Karpas-422 (cell line): Measurements from ENCODE around the gene ZBTB47. TPM values are rescaled to one million over a fixed set of nuclear protein-coding genes. Genes with fewer than 3 reads are reported as not detected.

Experiments used
- DNase-seq: peaks from one replicate; pipeline ENCODE4 v3.0.0-alpha.2; 2015
- H2AFZ ChIP-seq: fragments of 200-600 bp; sonication (generic); 2 replicates; pipeline ENCODE4 v1.6.1; 2014; ENCODE audit warnings: antibody characterized with exemption, low read length, mixed read lengths
- H3K27ac ChIP-seq: fragments of 200-600 bp; sonication (generic); 2 replicates; pipeline ENCODE4 v1.5.1; 2014; ENCODE audit warnings: mild to moderate bottlenecking, low read length, moderate library complexity
- H3K27me3 ChIP-seq: fragments of 200-600 bp; sonication (generic); 2 replicates; pipeline ENCODE4 v1.6.1; 2014; ENCODE audit warnings: low read length, mixed read lengths
- H3K36me3 ChIP-seq: fragments of 200-600 bp; sonication (generic); 2 replicates; pipeline ENCODE4 v1.6.1; 2014; ENCODE audit warnings: low read length, mixed read lengths; ENCODE audit not compliant: insufficient read depth
- H3K4me1 ChIP-seq: fragments of 200-600 bp; sonication (generic); 2 replicates; pipeline ENCODE4 v1.6.1; 2014; ENCODE audit warnings: mild to moderate bottlenecking, low read length, mixed read lengths
- H3K4me2 ChIP-seq: fragments of 200-600 bp; sonication (generic); 2 replicates; pipeline ENCODE4 v1.6.1; 2014; ENCODE audit warnings: low read length, low read depth, mild to moderate bottlenecking; ENCODE audit not compliant: poor library complexity, severe bottlenecking
- H3K4me3 ChIP-seq: fragments of 200-600 bp; sonication (generic); 2 replicates; pipeline ENCODE4 v1.5.1; 2014; ENCODE audit warnings: mild to moderate bottlenecking, antibody characterized with exemption, low read length, mixed read lengths
- H3K79me2 ChIP-seq: fragments of 200-600 bp; sonication (generic); 2 replicates; pipeline ENCODE4 v1.6.1; 2014; ENCODE audit warnings: mild to moderate bottlenecking, low read length, mixed read lengths
- H3K9ac ChIP-seq: fragments of 200-600 bp; sonication (generic); 2 replicates; pipeline ENCODE4 v1.6.0; 2014; ENCODE audit warnings: low read length
- H3K9me2 ChIP-seq: fragments of 200-600 bp; sonication (generic), shearing (Covaris generic); replicated peaks from 2 replicates; pipeline ENCODE4 v1.6.0; 2014; ENCODE audit warnings: mild to moderate bottlenecking, low read length, moderate library complexity; ENCODE audit not compliant: insufficient read depth
- H3K9me3 ChIP-seq: fragments of 300-700, 200-600 bp; sonication (generic); 2 replicates; pipeline ENCODE4 v1.6.1; 2014; ENCODE audit warnings: low read length, mixed read lengths
- H4K20me1 ChIP-seq: fragments of 200-600 bp; sonication (generic); 2 replicates; pipeline ENCODE4 v1.6.1; 2014; ENCODE audit warnings: mild to moderate bottlenecking, antibody characterized with exemption, low read length, low read depth; ENCODE audit not compliant: insufficient read depth
- total RNA-seq: library from RNA; depleted of rRNA; stranded (reverse); fragments of >200 nt; shearing (Covaris generic); gene quantifications from 2 replicates; pipeline ENCODE4 v1.2.3, GENCODE V29; 2014; ENCODE audit warnings: low replicate concordance

ZBTB47 gene
- total RNA-seq, 1 experiment from 2014 or later, result 0.07 TPM

DNA sequence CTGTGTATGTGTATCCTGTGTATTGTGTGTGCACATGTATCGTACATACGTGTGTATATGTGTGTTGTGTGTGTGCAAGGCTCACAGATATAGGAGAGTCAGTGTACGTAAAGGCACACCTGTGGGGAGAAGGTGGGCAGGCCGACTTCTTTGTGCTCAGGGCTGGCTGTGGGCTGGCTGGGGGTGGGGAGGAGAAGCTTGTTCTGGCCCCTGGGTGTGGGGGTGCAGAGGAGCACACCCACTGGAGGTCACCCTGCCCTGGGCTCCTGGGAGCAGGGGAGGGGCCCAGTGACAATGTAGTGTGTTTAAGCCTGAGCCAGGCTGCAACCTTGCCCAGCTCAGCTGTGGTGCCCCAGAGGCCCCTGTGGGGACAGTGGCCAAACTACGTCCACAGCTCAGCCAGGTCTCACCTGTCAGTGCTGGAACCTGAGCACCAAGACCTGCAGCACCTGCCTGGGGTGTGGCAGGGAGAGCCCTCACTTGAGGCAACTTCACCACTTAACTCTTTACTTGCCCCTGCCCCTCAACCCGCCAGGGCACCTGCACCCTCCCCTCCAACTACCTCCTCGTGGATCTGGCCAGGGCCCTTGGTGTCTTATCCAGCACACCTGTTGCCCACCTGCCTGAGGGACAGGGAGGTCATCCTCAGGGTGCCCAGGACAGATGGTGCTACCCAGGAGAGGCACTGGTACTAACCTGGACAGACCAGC lies 51.7 kb downstream of the ZBTB47 start:
- no peaks in the 10 kb centered on the region for H3K36me3 ChIP-seq
- H3K27ac ChIP-seq, result no peak overlapping the region
- no peaks in the 10 kb centered on the region for H3K27me3 ChIP-seq
- no peaks in the 10 kb centered on the region for H3K9me3 ChIP-seq
- no peak overlapping the region for H2AFZ ChIP-seq
- no peaks in the 10 kb centered on the region for H3K4me1 ChIP-seq
- H3K4me3 ChIP-seq, result no peak overlapping the region
- H4K20me1 ChIP-seq, result 0 out of 2 replicates have a peak, but pooled peaks cover 4% of the 10 kb centered on the region
- no peak overlapping the region for H3K9ac ChIP-seq
- H3K79me2 ChIP-seq, result no peaks in the 10 kb centered on the region
- H3K9me2 ChIP-seq, result no peaks in the 10 kb centered on the region
- no peak for DNase-seq
- H3K4me2 ChIP-seq, result no peak overlapping the region

DNA sequence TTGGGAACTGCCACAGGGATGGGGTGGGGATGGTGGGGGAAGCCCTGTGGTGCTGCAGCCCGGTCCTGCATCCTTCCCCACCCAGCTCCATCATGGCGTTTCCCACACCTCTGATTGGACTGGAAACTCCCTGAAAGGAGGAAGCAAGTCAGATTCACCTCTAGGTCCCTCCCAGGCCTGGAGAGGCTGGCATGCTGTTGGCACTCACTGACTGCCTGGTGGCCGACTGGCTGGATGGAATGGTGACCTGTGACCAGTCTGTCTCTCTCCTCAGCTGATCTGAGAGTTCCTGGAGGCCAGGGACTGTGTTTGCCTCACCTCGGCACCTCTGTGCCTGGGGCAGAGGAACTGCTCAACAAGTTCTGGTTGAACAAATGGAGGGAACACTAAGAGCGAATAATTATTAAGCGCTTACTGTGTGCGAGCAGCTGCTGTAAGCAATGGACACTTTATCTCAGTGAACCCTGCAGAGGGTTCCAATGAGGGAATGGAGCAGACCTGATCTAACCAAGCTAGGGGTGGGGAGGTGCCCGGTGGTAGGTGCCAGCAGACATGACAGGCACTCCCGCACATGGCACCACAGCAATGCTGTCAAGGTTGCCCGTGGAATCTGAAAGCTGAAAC lies 52.6 kb downstream of the ZBTB47 start:
- H3K4me1 ChIP-seq, result no peaks in the 10 kb centered on the region
- no peak overlapping the region for H3K27ac ChIP-seq
- 0 out of 2 replicates have a peak, but pooled peaks cover 4% of the 10 kb centered on the region for H4K20me1 ChIP-seq
- H3K79me2 ChIP-seq, result no peaks in the 10 kb centered on the region
- H3K4me2 ChIP-seq, result no peak overlapping the region
- no peaks in the 10 kb centered on the region for H3K9me2 ChIP-seq
- H3K9me3 ChIP-seq, result no peaks in the 10 kb centered on the region
- no peaks in the 10 kb centered on the region for H3K36me3 ChIP-seq
- H3K4me3 ChIP-seq, result no peak overlapping the region
- no peak overlapping the region for H2AFZ ChIP-seq
- no peaks in the 10 kb centered on the region for H3K27me3 ChIP-seq
- H3K9ac ChIP-seq, result no peak overlapping the region
- no peak for DNase-seq

DNA sequence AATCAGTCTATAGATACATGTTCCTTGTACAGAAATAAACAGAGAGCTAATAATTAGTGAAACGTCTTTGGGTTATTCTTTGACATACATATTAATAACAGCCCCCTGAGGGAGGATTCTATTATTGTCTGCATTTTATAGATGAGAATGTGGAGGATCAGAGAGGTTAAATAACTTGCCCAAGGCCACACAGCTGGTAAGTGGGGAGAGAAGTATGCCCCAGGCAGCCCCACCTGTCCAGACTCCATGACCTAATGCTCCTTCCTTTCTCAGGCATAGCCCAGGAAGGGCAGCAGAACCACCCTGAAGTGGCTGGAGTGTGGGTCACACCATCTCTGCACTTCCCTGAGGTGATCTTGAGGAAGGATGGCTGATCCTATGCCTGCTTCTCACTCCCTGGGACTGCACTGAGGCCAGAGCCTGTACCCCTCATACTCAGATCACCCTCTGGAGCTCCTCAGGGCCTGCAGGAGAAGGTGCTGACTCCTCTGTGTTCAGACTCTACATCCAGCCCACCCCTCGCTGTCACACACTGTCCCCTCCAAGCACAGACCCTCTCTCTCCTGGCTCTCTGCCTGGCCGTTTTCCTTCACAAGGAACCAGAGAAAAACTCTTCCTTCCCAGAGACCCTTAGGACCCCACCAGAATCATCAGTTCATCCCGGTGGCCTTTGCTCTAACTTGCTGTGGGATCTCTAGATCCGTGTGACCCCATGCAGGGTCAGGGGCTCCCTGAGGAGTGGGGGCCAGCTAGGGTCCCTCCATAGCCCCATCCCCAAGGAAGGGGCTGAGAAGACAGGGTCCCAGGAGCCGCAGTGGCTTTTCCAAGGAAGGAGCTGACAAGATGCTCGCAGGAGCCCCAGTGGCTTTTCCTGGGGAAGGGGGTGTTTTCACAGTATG lies 53.5 kb downstream of the ZBTB47 start:
- Histone ChIP-seq H3K9me3 (no peaks in the 10 kb centered on the region), H4K20me1 (no peaks in the 10 kb centered on the region), H3K79me2 (no peaks in the 10 kb centered on the region), H3K27ac (no peak overlapping the region), H3K4me1 (no peaks in the 10 kb centered on the region), H2AFZ (no peak overlapping the region), H3K4me2 (no peak overlapping the region), H3K9me2 (no peaks in the 10 kb centered on the region), H3K27me3 (no peaks in the 10 kb centered on the region), H3K9ac (no peak overlapping the region), H3K36me3 (no peaks in the 10 kb centered on the region), H3K4me3 (no peak overlapping the region)
- no peak for DNase-seq

DNA sequence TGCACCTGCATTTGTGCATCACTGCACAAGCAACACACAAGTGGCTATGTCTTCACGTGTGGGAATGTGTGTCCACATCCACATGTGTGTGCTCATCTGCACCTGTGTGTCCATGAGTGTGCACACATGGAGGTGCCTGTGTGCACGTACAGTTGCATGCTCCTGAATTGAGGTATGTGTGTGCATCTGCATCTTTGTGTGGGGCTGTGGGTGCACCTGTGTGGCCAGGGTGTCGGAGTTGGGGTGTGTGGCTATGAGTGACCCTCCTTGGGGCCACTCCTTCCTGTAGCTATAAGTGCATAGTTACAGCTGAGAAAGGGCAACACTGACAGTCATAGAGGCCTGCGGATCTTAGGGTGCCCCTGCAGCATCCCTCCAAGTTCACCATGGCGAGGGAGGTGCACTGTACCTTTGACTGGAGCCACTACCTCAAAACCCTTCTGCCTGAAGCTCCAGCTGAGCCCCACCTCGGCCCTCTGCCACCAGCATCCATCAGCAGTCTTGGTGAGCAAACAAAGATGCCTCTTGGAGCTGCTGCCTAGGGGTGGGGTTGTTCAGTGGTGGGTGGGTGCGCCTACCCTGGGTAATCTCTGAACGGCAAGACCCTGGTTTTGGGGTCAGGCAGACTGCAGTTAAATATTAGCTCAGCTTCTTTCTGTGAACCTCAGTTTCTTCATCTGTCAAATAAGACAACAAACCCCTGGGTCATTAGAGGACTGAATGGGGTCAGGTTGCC lies 54.3 kb downstream of the ZBTB47 start:
- Histone ChIP-seq H3K4me2 (no peak overlapping the region), H3K79me2 (no peaks in the 10 kb centered on the region)
- no peak for DNase-seq

DNA sequence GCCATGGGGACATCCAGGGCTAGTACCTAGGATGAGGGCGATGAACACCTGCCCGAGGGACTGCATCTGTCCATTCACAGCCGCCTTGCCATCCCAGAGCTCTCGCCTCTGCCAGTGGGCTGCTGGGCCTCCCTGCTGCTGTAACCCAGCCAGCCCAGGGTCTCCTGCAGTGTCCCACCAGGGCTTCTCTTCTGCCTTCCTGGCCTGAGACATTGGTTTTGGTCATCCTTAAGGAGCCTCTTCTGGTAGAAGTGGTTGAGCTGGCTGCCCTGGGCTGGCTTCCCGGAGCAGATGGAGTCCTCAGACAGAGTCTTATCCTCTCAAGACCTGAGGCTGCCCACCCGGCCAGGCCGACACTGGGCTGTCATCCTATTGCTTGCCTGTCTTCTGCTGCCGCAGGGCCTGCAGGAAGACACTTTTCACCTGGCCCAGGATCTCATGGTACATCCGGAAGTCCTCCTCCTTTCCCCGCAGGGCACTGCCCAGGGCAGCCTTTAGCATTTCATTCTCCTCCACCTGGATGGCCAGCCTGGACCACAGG lies 55.2 kb downstream of the ZBTB47 start:
- no peak for DNase-seq
- no peak overlapping the region for H3K4me2 ChIP-seq

More for the DNA sequence above, 54.3 kb downstream of the ZBTB47 start:
- no peaks in the 10 kb centered on the region for H3K36me3 ChIP-seq
- no peaks in the 10 kb centered on the region for H3K27me3 ChIP-seq
- peaks cover 2% of the 10 kb centered on the region for H3K4me1 ChIP-seq
- no peak overlapping the region for H3K4me3 ChIP-seq
- no peaks in the 10 kb centered on the region for H4K20me1 ChIP-seq
- H3K9me3 ChIP-seq, result no peaks in the 10 kb centered on the region
- H3K9me2 ChIP-seq, result no peaks in the 10 kb centered on the region
- no peak overlapping the region for H2AFZ ChIP-seq
- no peak overlapping the region for H3K27ac ChIP-seq
- H3K9ac ChIP-seq, result no peak overlapping the region

DNA sequence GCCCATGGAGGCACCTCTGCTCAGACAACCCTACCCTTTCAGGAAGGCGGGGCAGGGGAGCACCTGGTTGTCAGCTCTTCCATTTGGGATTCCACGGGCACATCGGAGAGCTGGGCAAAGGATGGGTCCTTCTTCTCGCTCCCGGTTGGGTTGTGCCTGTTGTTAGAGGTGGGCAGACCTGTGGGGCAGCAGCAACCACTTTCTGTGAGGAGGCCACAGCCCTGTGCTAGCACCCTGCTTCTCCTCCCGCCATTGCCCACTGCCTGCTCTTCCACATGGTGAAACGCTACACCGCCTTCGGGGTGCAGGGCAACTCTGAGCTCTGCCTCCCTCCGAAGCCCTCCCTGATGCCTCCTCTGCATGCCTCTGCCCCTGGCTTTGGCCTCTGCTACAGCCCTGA lies 56.1 kb downstream of the ZBTB47 start:
- H3K9me3 ChIP-seq, result no peaks in the 10 kb centered on the region
- no peak overlapping the region for H3K27ac ChIP-seq
- H3K27me3 ChIP-seq, result no peaks in the 10 kb centered on the region
- H3K4me2 ChIP-seq, result no peak overlapping the region
- H3K4me3 ChIP-seq, result no peak overlapping the region
- no peaks in the 10 kb centered on the region for H3K79me2 ChIP-seq
- H2AFZ ChIP-seq, result no peak overlapping the region
- H3K9ac ChIP-seq, result no peak overlapping the region
- peaks cover 15% of the 10 kb centered on the region for H3K4me1 ChIP-seq
- H3K9me2 ChIP-seq, result no peaks in the 10 kb centered on the region
- DNase-seq, result no peak
- H3K36me3 ChIP-seq, result no peaks in the 10 kb centered on the region
- H4K20me1 ChIP-seq, result no peaks in the 10 kb centered on the region

More for the DNA sequence above, 55.2 kb downstream of the ZBTB47 start:
- Histone ChIP-seq H3K27me3 (no peaks in the 10 kb centered on the region), H3K4me3 (no peak overlapping the region), H3K9me2 (no peaks in the 10 kb centered on the region), H4K20me1 (no peaks in the 10 kb centered on the region), H2AFZ (no peak overlapping the region), H3K27ac (no peak overlapping the region), H3K36me3 (no peaks in the 10 kb centered on the region), H3K4me1 (peaks cover 11% of the 10 kb centered on the region), H3K9ac (no peak overlapping the region), H3K9me3 (no peaks in the 10 kb centered on the region), H3K79me2 (no peaks in the 10 kb centered on the region)

DNA sequence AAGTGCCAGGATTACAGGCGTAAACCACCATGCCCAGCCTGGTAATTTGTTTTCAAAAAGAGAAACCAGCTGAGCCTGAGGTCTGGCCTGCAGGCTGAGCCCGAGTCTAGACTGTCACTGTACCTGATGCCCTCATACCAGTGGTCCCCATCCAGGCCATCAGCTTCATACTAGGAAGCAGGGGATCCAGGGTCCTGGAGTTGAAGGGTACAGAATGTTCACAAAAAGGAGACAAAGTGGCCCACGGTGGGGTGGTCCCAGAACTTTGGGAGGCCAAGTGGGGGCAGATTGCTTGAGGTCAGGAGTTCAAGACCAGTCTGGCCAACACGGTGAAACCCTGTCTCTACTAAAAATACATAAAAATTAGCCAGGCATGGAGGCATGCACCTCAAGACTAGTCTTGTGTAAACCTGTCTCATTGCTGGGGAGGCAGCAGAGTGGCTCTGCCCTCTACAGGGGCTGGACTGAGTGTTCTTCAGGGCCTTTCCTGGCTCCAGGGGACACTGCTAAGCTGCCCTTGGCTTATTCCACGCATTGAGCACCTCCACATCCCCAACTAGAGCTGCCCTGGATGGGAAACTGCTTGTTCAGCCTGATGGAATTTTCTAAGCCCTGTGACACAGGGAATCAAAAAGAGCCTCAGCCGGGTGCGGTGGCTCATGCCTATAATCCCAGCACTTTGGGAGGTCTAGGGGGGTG lies 57.0 kb downstream of the ZBTB47 start:
- H4K20me1 ChIP-seq, result no peaks in the 10 kb centered on the region
- no peak overlapping the region for H3K4me3 ChIP-seq
- H3K4me2 ChIP-seq, result no peak overlapping the region
- H3K9me2 ChIP-seq, result no peaks in the 10 kb centered on the region
- no peaks in the 10 kb centered on the region for H3K36me3 ChIP-seq
- peaks cover 15% of the 10 kb centered on the region for H3K4me1 ChIP-seq
- H3K9ac ChIP-seq, result no peak overlapping the region
- no peak overlapping the region for H2AFZ ChIP-seq
- no peak overlapping the region for H3K27ac ChIP-seq
- H3K79me2 ChIP-seq, result no peaks in the 10 kb centered on the region
- H3K27me3 ChIP-seq, result no peaks in the 10 kb centered on the region
- DNase-seq, result no peak
- no peaks in the 10 kb centered on the region for H3K9me3 ChIP-seq
